Hepatic stellate cell (primary cell): Measurements from ENCODE around the gene RGPD5.
"Not testable (repeated sequence)": the region's sequence is repeated elsewhere in the genome, so short reads cannot be mapped to it uniquely, and the experiment has no call there.

Source experiments
- DNase-seq: peaks from one replicate; pipeline ENCODE4 v3.0.0; 2011; ENCODE audit warnings: low spot score

The RGPD5 gene

GRCh38 chr2:109893736-109894135 is 99.6 kb downstream of the RGPD5 start:
- not testable (repeated sequence) for DNase-seq

- not testable (repeated sequence) for DNase-seq
Measured at GRCh38 chr2:109894141-109894540, 100.0 kb downstream of the RGPD5 start.

- DNase-seq: not testable (repeated sequence)
Measured at GRCh38 chr2:109895090-109895869, 101.2 kb downstream of the RGPD5 start.

- DNase-seq: not testable (repeated sequence)
Measured at GRCh38 chr2:109896212-109896611, 102.1 kb downstream of the RGPD5 start.

GRCh38 chr2:109897769-109898461 is 103.8 kb downstream of the RGPD5 start:
- DNase-seq: not testable (repeated sequence)

DNA sequence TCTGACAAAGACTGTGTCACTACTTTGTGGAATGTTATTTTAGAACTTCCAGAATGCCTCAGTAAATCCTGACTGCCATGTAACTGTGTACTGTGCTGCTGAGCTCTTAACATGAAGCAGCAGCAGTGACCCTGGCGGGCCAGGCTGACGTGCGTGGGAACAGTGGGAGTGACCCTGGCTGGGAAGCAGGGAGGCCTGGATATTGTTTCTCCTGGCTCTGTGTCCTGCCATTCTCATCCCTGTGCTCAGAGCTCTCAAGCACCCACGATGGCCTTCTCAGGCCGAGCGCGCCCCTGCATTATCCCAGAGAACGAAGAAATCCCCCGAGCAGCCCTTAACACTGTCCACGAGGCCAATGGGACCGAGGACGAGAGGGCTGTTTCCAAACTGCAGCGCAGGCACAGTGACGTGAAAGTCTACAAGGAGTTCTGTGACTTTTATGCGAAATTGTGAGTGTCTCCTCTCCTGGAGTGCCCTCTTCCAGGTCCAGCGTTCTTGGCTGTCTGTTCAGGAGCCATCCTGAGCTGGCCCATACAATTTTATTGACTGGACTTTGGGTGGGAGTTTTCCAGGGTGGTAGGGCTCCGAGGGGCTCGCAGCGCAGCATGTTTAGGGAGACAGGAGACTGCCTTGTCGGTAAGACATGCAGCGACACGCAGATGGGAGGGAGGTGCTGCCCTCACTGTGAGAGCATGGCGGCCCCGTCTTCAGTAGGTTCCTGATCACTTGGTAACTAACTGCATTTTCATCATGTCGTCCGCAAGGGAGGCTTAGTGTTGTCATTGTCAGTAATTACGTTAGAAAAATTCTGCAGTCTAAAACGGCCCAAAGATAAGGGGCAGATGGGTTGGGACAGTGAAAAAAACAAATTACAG is 104.6 kb downstream of the RGPD5 start, which contains the start of gene LIMS3:
TSS of gene LIMS3 (plus strand) at position 227 of the 875 bp plus-strand sequence. CDS start at position 268, 41 bp downstream.
- DNase-seq: not testable (repeated sequence)

- DNase-seq: not testable (repeated sequence)
Measured at GRCh38 chr2:109905796-109906195, 111.7 kb downstream of the RGPD5 start.
